GM12864 (cell line): ENCODE results near the gene DUSP22.
A peak's percentile ranks its signal among the peaks of the same experiment; 100 is the strongest.

Source experiments
- DNase-seq: peaks from one replicate; pipeline ENCODE4 v3.0.0-alpha.2; 2011; ENCODE audit warnings: low read depth
- H3K4me3 ChIP-seq: 2 replicates; pipeline ENCODE4 v1.5.1; 2011; ENCODE audit warnings: mild to moderate bottlenecking, low read depth, low read length, control low read depth
- TF ChIP-seq, protein P1 (sequence below): IDR thresholded peaks from 2 replicates; pipeline ENCODE4 v1.5.1; 2011; ENCODE audit warnings: low read depth, mild to moderate bottlenecking, moderate library complexity, low read length, control low read depth, inconsistent platforms; ENCODE audit errors: missing control alignments

The DUSP22 gene

DNA sequence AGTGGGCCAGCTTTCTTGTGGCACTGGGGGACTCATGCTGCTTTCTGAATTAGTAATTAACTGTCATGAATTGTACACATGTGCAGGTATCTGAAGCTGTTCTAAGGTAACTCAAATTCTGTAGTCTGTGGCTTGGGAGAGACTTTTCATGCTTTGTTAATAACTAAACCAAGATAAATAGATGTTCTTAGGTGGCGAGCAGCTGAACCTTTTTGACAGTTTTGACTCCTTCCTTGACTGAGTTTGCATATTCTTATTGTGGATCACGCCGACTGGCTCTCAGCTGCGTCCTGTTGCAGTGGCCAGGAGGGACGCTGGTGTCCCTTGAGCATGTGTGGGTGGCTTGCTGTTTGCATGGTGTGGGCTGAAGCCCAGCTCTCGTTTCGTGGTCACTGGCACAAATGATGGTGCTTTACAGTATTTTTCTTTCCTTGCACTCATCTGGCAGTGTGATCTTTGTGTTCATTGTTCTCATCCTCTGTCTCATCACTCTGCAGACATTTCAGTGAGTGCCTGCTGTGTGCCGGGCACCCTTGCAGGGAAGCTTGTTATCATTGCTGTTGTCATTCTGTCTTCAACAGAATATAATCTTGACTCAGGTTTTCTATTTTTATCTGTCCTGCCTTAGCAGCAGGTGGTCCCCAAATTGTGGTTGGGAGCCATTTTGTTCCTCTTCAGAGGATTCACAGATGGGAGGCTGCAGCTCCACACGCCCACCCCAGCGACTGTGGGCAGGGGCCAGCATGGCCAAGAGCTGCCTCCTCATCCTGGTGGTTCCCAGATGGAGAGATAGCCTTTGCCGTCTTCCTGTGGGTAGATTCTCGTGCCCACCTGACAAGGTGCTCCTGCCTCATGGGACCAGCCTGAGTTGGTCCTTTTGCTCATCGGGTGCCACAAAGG is 39.6 kb downstream of the DUSP22 start:
- TF ChIP-seq, protein P1, sequence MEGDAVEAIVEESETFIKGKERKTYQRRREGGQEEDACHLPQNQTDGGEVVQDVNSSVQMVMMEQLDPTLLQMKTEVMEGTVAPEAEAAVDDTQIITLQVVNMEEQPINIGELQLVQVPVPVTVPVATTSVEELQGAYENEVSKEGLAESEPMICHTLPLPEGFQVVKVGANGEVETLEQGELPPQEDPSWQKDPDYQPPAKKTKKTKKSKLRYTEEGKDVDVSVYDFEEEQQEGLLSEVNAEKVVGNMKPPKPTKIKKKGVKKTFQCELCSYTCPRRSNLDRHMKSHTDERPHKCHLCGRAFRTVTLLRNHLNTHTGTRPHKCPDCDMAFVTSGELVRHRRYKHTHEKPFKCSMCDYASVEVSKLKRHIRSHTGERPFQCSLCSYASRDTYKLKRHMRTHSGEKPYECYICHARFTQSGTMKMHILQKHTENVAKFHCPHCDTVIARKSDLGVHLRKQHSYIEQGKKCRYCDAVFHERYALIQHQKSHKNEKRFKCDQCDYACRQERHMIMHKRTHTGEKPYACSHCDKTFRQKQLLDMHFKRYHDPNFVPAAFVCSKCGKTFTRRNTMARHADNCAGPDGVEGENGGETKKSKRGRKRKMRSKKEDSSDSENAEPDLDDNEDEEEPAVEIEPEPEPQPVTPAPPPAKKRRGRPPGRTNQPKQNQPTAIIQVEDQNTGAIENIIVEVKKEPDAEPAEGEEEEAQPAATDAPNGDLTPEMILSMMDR: peak; percentile 45
- H3K4me3 ChIP-seq: peak overlapping the region; percentile 9
- peak; percentile 89 for DNase-seq

DNA sequence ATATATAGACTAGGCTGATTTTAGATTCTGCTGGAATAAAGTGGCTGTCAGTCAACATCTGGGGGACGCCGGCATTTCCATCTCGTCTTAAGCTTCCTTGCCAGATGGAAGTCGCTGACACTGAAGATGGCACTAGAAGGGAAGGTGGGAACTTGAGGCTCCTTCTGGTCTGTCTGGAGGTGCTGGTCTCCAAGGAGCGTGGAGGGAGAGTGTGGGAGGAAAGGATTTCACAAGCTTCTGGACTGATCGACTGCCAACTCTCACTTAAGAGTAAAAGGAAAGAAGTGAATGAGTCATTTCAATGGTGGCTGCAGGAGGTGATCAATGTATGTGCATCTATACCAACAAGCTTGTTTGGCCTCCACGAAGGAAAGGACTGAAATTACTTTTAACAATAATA is 40.4 kb downstream of the DUSP22 start:
- DNase-seq: no peak
- TF ChIP-seq, protein P1: no peak
- no peak overlapping the region for H3K4me3 ChIP-seq

DNA sequence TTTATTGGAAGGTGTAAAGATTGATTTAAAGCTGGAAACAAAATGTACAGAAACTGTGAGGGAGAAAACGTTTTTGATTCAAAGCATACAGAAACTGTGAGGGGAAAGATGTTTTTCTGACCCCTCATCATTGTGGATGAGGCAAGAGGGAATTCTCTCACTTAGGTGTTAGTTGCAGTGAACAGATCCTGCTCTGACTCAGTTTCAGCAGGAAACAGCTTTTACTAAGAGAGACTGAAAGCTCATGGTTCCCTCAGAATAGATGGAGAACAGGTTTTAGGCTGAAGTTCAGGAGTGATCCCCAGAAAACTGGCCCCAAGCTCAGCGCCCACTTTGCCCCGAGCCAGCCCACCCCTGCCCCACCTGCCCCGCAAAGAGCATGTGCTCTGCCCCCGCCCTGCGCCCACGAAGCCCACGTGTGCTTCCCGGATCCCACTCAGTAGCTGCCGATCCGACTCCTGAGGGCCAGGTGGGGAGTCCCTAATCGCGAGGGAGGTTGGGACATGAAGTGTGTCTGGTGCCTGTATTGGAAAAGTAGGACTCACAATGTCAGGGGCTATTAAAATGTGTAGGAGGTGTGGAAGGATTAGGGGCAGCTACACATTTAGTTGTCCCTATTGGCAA is 41.2 kb downstream of the DUSP22 start:
- no peak for DNase-seq
- no peak overlapping the region for H3K4me3 ChIP-seq
- TF ChIP-seq, protein P1: no peak

DNA sequence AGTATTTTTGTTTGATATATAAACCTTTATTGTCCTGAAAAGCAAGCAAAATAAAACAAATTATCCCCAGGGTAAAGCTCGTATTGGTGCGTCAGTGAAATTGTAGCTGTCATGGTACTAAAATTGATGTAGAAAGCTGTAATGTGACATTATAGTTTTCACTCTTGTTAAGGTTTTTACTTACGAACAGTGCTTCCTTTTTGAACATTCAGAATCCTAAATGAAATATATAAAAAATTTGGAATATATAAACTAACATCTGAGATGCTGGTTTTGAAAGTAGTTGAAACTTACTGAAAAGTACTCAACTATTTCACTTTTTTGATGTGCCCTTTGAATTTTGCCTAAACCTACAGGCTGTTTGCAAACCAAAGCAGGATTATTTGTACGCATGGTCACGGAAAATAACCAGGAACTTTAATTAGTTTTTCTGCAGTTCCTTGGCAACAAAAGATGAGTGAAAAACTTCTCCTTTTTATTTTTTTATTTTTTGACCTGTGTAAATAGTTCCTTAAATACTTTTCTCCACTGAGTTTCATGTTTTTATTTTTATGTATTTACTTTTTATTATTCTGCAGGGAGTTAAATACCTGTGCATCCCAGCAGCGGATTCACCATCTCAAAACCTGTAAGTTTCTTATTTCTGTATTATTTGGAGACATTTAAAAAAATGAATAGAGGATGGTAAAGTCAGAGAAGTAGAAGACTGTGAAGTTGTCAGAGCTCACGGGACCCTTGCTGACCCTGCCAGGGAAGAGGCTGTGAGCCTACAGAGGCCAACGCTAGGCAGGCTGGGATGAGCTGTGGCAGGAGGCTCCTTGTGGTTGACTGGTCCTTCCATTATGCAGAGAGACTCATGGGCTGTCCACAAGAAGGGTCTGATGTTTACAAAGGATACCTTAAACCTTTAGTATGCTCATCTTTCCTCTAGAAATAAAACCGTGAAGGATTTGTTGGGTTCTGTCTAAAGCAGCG is 42.5 kb downstream of the DUSP22 start:
- TF ChIP-seq, protein P1: no peak
- H3K4me3 ChIP-seq: no peak overlapping the region
- DNase-seq: no peak

DNA sequence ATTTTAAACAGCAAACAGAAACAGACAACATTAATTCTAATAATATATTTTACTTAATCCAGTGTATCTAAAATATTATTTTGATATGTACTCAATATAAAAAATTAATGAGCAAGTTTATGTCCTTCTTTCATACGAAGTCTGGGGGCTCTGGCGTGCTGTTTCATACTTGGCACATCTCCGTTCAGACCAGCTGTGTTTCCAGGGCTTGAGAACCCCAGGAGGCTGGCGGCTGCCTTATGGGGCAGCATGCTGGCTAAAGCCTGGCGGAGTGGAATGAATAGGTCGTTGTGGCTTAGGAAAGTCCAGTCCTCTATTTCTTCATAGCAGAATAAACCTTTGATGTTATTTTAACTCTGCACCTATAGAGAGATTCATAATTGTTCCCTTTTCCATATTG is 43.3 kb downstream of the DUSP22 start:
- TF ChIP-seq, protein P1: no peak
- H3K4me3 ChIP-seq: no peak overlapping the region
- no peak for DNase-seq
